ENCODE measurements around the gene DAW1. TPM values are rescaled to one million over a fixed set of nuclear protein-coding genes. Genes with fewer than 3 reads are reported as not detected.

The DAW1 gene
- total RNA-seq, 2 experiments from 2014 or later, result not detected

GRCh38 chr2:227846831-227847230 lies 24.6 kb upstream of the DAW1 start:
- H3K9me3 Mint-ChIP-seq, result no peaks in the 10 kb centered on the region
- peaks cover 21% of the 10 kb centered on the region for H3K4me1 ChIP-seq (ENCODE audit: insufficient read depth, low read length)
- H3K27ac ChIP-seq (ENCODE audit: low read depth in 1 of 2, low read length in 2 of 2), result no peak overlapping the region
- peak overlapping the region; percentile 31 for H3K4me3 Mint-ChIP-seq
- H3K27ac Mint-ChIP-seq, result peak overlapping the region; percentile 72
- no peak for TF ChIP-seq CTCF (IDR thresholded peaks at IDR 0.05)
- intact Hi-C loops (cut with DNase I, micrococcal nuclease), result no loop called here
- POLR2A ChIA-PET, result interaction anchor here (0.6 kb wide), 1 partner anchor 22 kb away, joined by 3 read pairs; no protein-coding TSS in a partner anchor
- H3K4me3 ChIP-seq (ENCODE audit: low read length), result no peak overlapping the region
- peaks cover 6% of the 10 kb centered on the region for H3K27me3 Mint-ChIP-seq
- no peaks in the 10 kb centered on the region for H3K27me3 ChIP-seq (ENCODE audit: control insufficient read depth in 1 of 2, insufficient read depth in 2 of 2, low read length in 2 of 2)
- H3K36me3 Mint-ChIP-seq (ENCODE audit: low read depth), result no peaks in the 10 kb centered on the region
- H3K36me3 ChIP-seq (ENCODE audit: insufficient read depth, low read length), result no peaks in the 10 kb centered on the region
- no peaks in the 10 kb centered on the region for H3K9me3 ChIP-seq (ENCODE audit: control insufficient read depth in 1 of 2, insufficient read depth in 1 of 2, low read length in 2 of 2)
- CTCF ChIA-PET, result no interaction called here
- no peak for ATAC-seq (ENCODE audit: poor library complexity)
- DNase-seq, result no peak
- peaks cover 18% of the 10 kb centered on the region for H3K4me1 Mint-ChIP-seq (ENCODE audit: low read depth)

GRCh38 chr2:227848146-227848545 lies 23.3 kb upstream of the DAW1 start:
- H3K27me3 Mint-ChIP-seq, result peaks cover 8% of the 10 kb centered on the region

GRCh38 chr2:227848586-227848985 lies 22.8 kb upstream of the DAW1 start:
- Histone ChIP-seq H3K27ac (ENCODE audit: low read depth in 1 of 2, low read length in 2 of 2) (peak overlapping the region; percentile 54 to 57), H3K27me3 (ENCODE audit: control insufficient read depth in 1 of 2, insufficient read depth in 2 of 2, low read length in 2 of 2) (no peaks in the 10 kb centered on the region), H3K9me3 (ENCODE audit: control insufficient read depth in 1 of 2, insufficient read depth in 1 of 2, low read length in 2 of 2) (no peaks in the 10 kb centered on the region), H3K36me3 (ENCODE audit: insufficient read depth, low read length) (no peaks in the 10 kb centered on the region), H3K4me1 (ENCODE audit: insufficient read depth, low read length) (peaks cover 21% of the 10 kb centered on the region), H3K4me3 (ENCODE audit: low read length) (peak overlapping the region; percentile 24)
- Mint-ChIP-seq H3K27me3 (peaks cover 10% of the 10 kb centered on the region), H3K9me3 (no peaks in the 10 kb centered on the region), H3K27ac (peak overlapping the region; percentile 81), H3K4me1 (ENCODE audit: low read depth) (peaks cover 18% of the 10 kb centered on the region), H3K36me3 (ENCODE audit: low read depth) (no peaks in the 10 kb centered on the region), H3K4me3 (peak overlapping the region; percentile 70)
- POLR2A ChIA-PET, result no interaction called here
- DNase-seq, result peak in 3 of 14 experiments; percentile 71 to 82 (median 71)
- intact Hi-C loops (cut with DNase I, micrococcal nuclease), result no loop called here
- ATAC-seq (ENCODE audit: poor library complexity), result peak; percentile 80
- CTCF ChIA-PET, result no interaction called here
- TF ChIP-seq CTCF (IDR thresholded peaks at IDR 0.05), result no peak

More at GRCh38 chr2:227848146-227848545, 23.3 kb upstream of the DAW1 start:
- Histone ChIP-seq H3K9me3 (ENCODE audit: control insufficient read depth in 1 of 2, insufficient read depth in 1 of 2, low read length in 2 of 2) (no peaks in the 10 kb centered on the region), H3K27me3 (ENCODE audit: control insufficient read depth in 1 of 2, insufficient read depth in 2 of 2, low read length in 2 of 2) (no peaks in the 10 kb centered on the region), H3K4me1 (ENCODE audit: insufficient read depth, low read length) (peaks cover 21% of the 10 kb centered on the region), H3K4me3 (ENCODE audit: low read length) (peak overlapping the region; percentile 24), H3K27ac (ENCODE audit: low read depth in 1 of 2, low read length in 2 of 2) (peak overlapping the region in 1 of 2 donors; percentile 54), H3K36me3 (ENCODE audit: insufficient read depth, low read length) (no peaks in the 10 kb centered on the region)
- DNase-seq (no peak), ATAC-seq (ENCODE audit: poor library complexity) (no peak)
- Mint-ChIP-seq H3K4me1 (ENCODE audit: low read depth) (peaks cover 18% of the 10 kb centered on the region), H3K9me3 (no peaks in the 10 kb centered on the region), H3K27ac (peak overlapping the region; percentile 81), H3K36me3 (ENCODE audit: low read depth) (no peaks in the 10 kb centered on the region), H3K4me3 (peak overlapping the region; percentile 70)
- ChIA-PET POLR2A (no interaction called here), CTCF (no interaction called here)
- intact Hi-C loops (cut with DNase I, micrococcal nuclease), result no loop called here
- no peak for TF ChIP-seq CTCF (IDR thresholded peaks at IDR 0.05)

Measured in CD4-positive, alpha-beta T cell (primary cell).